NCI-H146 treated with DMSO at 0.1 percent for 48 hours (cell line): ENCODE measurements around the gene TRNAU1AP.
A peak's percentile ranks its signal among the peaks of the same experiment; 100 is the strongest.
"Not testable (repeated sequence)": the region's sequence is repeated elsewhere in the genome, so short reads cannot be mapped to it uniquely, and the experiment has no call there.

Experiments used
- DNase-seq: peaks from one replicate; lab custom pipeline; 2025; ENCODE audit not compliant: unreplicated experiment; lab: John Stamatoyannopoulos, UW

The TRNAU1AP gene

DNA sequence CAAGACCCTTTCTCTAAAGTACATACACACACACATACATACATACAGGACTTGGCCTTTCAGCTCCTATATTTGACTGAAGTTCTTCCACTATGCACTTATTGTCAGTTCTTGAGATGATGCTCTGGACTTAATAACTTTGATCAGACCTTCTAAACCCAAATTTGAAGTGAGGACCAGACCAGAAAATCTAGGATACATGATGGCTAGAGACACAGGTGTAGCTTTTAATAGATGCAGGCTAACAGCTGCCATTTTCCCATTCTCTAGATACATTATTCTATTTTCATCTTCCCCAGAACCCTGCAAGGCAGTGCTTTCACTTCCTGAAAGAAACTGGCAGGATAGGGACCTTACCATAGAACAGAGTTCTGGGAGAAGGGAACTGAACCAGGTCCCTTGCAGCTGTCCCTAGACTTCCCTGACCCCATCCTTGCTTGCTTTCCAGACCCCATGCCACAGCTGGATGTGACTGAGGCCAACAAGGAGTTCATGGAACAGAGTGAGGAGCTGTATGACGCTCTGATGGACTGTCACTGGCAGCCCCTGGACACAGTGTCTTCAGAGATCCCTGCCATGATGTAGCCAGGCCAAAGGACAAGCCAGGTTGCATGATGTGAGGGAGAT is 24.3 kb downstream of the TRNAU1AP start:
- DNase-seq: no peak

GRCh38 chr1:28577738-28578536 is 25.1 kb downstream of the TRNAU1AP start:
- no peak for DNase-seq

- no peak for DNase-seq
These were observed 25.9 kb downstream of the TRNAU1AP start for GRCh38 chr1:28578696-28579218.

GRCh38 chr1:28579401-28579800 is 26.5 kb downstream of the TRNAU1AP start:
- DNase-seq: no peak

GRCh38 chr1:28580722-28581530 is 28.0 kb downstream of the TRNAU1AP start:
- peak; percentile 35 for DNase-seq

DNA sequence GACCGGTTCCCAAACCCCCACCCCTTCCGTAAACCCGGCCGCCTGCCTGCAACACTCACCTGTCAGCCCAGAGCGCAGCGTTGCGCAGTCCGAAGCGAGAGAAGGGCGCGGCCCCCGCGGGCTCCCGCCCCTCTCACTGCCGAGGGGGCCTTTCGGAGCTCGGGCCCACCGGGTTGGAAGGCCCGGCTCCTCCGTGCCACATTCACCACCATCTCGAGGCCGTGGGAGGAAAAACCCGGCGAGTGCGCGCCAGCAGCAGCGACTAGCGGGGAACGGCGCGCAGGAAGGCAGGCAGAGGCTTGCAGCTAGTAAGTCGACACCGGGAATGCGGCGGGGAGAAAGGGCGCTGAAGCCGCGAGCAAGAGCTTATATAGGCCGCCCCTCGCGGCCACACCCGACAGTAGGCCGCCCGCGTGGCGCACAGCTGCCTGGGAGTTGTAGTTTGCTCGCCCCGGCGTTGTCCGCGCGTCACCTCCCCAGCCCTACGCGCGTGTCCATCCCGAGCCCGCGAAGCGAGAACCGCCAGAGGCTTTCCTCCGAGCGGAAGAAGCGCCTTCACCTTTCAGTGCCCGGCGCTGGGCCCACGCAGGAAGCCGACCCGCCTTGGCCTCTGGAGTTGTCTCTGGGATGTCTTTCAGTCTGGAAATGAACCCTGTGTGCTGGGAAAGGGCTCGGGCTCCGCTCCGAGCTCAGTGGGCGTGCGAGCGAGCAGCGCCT is 28.8 kb downstream of the TRNAU1AP start:
- peak; percentile 67 for DNase-seq

DNA sequence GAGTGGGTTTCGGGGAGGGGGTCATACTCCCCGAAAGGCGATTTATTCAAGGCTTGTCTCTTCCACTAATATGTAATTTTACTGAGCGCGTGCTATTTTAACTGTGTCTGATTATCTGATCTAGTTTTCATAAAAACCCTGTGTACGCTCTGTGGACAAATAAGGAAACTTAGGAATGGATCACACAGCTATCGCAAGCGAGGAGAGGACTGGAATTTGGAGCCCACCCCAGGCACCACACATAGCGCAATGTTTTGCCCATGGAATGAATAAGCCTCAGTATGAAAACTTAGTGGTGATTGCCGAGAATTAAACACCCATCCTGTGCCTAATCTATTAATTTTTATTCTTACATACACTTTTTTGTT is 29.3 kb downstream of the TRNAU1AP start:
- peak; percentile 47 for DNase-seq

GRCh38 chr1:28586585-28587391 is 33.9 kb downstream of the TRNAU1AP start:
- DNase-seq: not testable (repeated sequence)

GRCh38 chr1:28591708-28592320 is 38.9 kb downstream of the TRNAU1AP start, which contains the start of gene RAB42:
RAB42 (plus strand) TSS chr1:28592265; CDS start chr1:28592512, 247 bp downstream.
- DNase-seq: no peak

DNA sequence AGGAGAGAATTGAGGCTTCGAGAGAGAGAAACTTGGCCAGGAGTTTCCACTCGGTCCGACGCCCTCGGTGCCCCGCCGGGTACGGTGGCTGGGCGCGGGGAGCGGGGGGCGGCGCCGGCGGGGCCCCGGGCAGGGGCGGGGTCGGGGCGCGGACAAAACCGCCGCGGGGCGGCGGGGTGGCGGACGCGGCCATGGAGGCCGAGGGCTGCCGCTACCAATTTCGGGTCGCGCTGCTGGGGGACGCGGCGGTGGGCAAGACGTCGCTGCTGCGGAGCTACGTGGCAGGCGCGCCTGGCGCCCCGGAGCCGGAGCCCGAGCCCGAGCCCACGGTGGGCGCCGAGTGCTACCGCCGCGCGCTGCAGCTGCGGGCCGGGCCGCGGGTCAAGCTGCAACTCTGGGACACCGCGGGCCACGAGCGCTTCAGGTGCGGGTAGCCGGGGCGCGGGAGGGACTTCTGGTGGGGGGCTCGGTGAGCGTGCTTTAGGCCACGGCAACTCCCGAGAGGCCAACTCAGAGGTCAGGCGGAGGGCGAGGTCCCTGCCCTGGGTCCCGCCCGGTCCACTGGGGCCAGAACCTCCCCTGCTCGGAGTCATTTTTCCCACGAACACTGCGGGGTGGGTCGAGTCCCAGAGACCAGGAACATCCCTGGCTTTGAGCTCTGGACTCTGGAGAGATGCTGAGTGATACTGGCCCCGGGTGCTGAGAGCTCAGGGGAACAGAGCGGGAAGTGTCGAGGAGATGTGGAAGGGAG is 39.6 kb downstream of the TRNAU1AP start:
- DNase-seq: no peak

DNA sequence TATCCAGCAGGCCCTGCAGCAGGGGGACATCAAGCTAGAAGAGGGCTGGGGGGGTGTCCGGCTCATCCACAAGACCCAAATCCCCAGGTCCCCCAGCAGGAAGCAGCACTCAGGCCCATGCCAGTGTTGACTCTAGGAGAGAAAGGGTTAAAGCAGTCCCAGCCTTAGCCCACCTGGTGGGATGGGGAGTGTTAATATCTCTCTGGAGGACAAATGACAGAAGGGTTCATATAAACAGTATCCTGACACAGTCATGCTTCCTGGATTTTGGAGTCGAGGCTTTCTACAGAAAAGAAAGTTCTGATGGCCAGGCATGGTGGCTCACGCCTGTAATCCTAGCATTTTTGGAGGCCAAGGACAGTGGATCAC is 41.1 kb downstream of the TRNAU1AP start:
- DNase-seq: not testable (repeated sequence)

GRCh38 chr1:28594686-28595411 is 42.0 kb downstream of the TRNAU1AP start:
- DNase-seq: not testable (repeated sequence)

- DNase-seq: no peak
These were observed 42.7 kb downstream of the TRNAU1AP start for GRCh38 chr1:28595412-28596191.

DNA sequence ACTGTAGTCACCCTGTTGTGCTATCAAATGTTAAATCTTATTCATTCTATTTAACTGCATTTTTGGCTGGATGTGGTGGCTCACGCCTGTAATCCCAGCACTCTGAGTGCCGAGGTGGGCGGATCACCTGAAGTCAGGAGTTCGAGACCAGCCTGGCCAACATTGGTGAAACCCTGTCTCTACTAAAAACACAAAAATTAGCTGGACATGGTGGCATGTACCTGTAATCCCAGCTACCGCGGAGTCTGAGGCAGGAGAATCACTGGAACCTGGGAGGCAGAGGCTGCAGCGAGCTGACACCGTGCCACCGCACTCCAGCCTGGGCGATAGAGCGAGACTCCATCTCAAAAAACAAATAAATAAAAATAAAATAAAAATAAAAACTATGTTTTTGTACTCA is 43.4 kb downstream of the TRNAU1AP start:
- DNase-seq: not testable (repeated sequence)

- DNase-seq: no peak
These were observed 48.8 kb downstream of the TRNAU1AP start for GRCh38 chr1:28601696-28602095.

DNA sequence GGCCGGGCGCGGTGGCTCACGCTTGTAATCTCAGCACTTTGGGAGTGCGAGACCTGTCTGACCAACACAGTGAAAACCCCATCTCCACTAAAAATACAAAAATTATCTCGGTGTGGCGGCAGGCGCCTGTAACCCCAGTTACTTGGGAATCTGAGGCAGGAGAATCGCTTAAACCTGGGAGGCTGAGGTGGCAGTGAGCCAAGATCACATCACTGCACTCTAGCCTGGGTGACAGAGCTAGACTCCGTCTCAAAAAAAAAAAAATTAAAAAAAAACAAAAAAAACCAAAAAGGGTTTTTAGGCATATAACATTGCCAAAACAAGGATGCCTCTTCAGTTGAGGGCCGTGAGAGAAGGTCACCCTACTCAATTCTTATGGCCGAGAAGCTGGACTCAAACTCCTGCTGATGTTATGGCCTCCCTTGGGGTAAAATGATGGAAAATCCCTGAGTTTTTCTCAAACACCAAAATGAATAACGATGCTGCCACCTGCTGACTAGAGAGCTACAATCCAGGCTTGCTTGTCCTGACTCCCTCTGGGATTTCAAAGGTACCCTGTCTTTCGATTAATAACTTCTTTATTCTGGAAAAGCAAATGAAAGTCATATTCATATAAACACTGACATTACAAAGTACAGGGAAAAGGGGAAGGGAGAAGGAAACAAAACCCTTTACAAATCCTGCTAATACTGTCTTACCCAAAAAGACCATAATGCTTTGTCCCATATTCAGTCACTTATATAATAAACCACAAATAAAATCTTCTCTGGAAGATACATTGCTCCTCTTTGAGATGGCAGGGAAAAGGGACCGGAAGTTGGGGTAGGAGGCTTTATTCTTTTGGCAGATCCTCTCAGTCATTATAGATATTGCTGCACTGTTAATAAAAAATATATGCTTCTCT is 49.9 kb downstream of the TRNAU1AP start:
- DNase-seq: peak; percentile 29
